ENCODE measurements around the gene SUGCT. TPM values are rescaled to one million over a fixed set of nuclear protein-coding genes. Genes with fewer than 3 reads are reported as not detected.
"Not testable (repeated sequence)": the region's sequence is repeated elsewhere in the genome, so short reads cannot be mapped to it uniquely, and the experiment has no call there.

Gene SUGCT
- total RNA-seq, 2 experiments from 2014 or later: 0.44 to 0.57 TPM

DNA sequence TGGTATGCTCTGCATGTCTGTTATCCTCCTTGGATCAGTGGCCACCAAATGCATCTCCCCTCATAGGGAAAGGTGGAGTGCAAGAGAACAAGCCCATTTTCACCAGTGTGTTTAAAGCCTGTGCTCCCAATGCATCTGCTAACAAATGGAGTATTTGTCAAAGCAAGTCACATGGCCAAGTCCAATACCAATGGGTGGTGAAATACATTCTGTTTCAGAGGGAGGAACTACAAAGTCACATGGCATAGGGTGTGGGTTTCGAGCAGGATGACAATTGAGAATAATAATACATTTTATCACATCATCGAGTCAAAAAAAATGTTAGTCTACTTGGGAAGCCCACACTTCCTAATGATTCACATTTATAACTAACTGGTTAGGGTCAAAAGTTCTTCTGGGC lies 62.7 kb downstream of the SUGCT start:
- Mint-ChIP-seq H3K36me3 (no peaks in the 10 kb centered on the region), H3K27me3 (peaks cover 3% of the 10 kb centered on the region)

DNA sequence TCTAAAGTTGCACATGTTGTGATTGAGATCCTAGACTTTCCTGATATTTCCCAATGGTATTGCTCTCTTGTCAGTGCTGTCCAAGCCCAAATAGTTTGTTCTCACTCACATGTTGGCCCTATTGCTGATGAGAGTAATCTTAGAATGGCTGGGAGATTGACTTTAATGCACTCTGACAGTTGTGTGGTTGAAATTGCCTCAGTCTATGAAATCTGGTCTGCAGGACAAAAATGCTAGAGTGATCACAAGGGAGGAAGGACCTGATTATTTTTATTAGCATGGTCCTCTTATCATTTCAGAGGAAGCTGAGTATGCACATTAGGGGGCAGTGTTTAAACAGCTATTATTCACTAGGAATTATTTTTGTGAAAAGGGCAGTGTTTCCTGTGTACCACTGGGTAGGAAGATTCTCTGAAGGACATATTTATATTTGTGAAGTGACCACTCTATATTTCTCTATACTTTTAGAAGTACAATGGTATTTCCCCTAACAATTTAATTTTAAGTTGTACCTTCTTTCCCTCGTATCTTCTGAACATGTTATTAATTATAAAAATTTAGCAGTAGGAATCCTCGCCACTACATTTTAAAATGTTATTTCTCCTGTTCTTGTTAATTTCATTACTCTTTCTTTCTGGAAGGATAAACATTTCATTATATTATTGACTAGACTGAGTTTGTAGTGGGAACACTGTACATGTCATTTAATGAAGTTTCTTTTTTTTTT lies 64.4 kb downstream of the SUGCT start:
- Mint-ChIP-seq H3K4me3 (no peak overlapping the region), H3K27me3 (peaks cover 3% of the 10 kb centered on the region), H3K9me3 (no peaks in the 10 kb centered on the region), H3K36me3 (no peaks in the 10 kb centered on the region), H3K4me1 (no peaks in the 10 kb centered on the region), H3K27ac (no peak overlapping the region)
- no peak for ATAC-seq (ENCODE audit: low read depth)
- no peak for DNase-seq
- POLR2A ChIA-PET: no interaction called here

More for the DNA sequence above, 62.7 kb downstream of the SUGCT start:
- ATAC-seq (ENCODE audit: low read depth) (no peak), DNase-seq (no peak)
- Mint-ChIP-seq H3K4me3 (no peak overlapping the region), H3K4me1 (no peaks in the 10 kb centered on the region), H3K27ac (no peak overlapping the region), H3K9me3 (no peaks in the 10 kb centered on the region)
- POLR2A ChIA-PET: no interaction called here

DNA sequence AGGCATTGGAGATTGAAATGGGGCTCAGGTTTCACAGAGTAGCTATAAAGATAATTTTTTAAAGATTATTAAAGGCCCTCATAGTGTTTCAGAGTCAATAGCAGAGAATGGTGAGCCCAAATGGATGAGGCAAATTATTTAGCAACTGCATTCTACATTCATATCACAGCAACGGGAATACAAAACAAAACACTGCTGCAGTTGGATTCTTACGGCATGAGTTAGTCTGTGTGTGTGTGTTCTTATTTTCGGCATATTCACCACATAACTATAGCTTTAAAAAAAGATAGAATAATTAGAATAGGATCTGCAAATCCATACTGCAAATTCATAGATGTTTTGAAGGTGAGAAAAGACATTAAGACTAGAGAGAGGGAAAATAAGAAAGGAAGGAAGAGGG lies 66.0 kb downstream of the SUGCT start:
- Mint-ChIP-seq H3K4me3 (no peak overlapping the region), H3K4me1 (no peaks in the 10 kb centered on the region), H3K27me3 (peaks cover 3% of the 10 kb centered on the region), H3K9me3 (no peaks in the 10 kb centered on the region), H3K27ac (no peak overlapping the region), H3K36me3 (no peaks in the 10 kb centered on the region)
- POLR2A ChIA-PET: no interaction called here
- ATAC-seq (ENCODE audit: low read depth): no peak
- no peak for DNase-seq

DNA sequence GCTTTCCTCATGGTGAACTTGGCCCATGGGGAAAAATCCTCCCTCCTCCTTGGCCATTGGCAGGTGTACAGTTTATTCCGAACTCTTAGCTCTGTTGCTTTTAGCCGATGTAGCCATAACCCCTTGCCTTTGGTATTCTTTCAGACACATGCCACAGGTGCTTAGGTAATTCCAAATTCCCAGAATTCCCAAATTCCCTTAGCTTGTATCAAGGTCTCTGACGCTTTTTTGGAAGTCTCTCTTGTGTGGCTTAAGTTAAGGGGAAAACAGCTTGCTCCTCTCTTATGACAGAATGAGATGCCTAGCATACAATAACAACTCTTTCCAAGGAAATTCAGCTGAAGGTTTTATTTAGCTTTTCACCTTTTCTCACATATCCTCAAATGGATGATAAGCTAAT lies 68.0 kb downstream of the SUGCT start:
- no peak overlapping the region for H3K4me3 Mint-ChIP-seq
- DNase-seq (no peak), ATAC-seq (ENCODE audit: low read depth) (no peak)
- no peaks in the 10 kb centered on the region for H3K9me3 Mint-ChIP-seq
- H3K27ac Mint-ChIP-seq: no peak overlapping the region
- no peaks in the 10 kb centered on the region for H3K36me3 Mint-ChIP-seq
- POLR2A ChIA-PET: no interaction called here
- H3K4me1 Mint-ChIP-seq: no peaks in the 10 kb centered on the region
- H3K27me3 Mint-ChIP-seq: peaks cover 3% of the 10 kb centered on the region

DNA sequence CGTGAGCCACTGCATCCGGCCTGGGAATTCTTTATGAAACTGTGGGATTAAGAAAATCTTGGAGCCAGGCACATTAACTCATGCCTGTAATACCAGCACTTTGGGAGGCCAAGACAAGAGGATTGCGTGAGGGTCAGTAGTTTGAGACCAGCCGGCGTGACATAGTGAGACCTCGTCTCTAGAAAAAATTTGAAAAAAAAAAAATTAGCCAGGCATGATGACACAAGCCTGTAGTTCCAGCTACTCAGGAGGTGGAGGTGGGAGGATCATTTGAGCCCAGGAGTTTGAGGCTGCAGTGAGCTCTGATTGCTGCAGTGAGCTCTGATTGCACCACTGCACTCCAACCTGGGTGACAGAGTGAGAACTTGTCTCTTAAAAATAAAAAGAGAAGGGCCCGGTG lies 69.8 kb downstream of the SUGCT start:
- POLR2A ChIA-PET: no interaction called here
- Mint-ChIP-seq H3K27me3 (peaks cover 3% of the 10 kb centered on the region), H3K4me3 (no peak overlapping the region), H3K9me3 (no peaks in the 10 kb centered on the region), H3K4me1 (no peaks in the 10 kb centered on the region), H3K36me3 (no peaks in the 10 kb centered on the region), H3K27ac (no peak overlapping the region)
- no peak for DNase-seq
- no peak for ATAC-seq (ENCODE audit: low read depth)

DNA sequence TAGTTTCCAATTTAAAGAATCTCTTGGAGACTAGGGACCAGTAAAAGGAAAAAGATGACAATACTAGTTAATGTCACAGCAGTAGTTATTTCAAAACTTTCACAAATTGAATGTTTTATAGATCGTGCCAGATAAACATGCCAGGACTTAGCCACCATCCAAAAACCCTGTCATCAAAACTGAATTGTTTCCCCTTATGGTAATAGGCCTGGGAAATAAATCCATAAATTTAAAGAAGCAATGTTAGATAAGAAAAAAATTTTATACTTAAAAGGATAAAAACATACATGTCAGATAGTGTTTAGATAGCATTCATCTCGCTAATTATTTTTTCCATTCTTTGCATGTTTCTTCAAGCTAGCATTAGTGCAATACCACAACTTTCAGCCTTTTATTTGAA lies 71.2 kb downstream of the SUGCT start:
- Mint-ChIP-seq H3K4me1 (no peaks in the 10 kb centered on the region), H3K27me3 (peaks cover 3% of the 10 kb centered on the region), H3K36me3 (no peaks in the 10 kb centered on the region), H3K9me3 (no peaks in the 10 kb centered on the region), H3K27ac (no peak overlapping the region), H3K4me3 (no peak overlapping the region)
- ATAC-seq (ENCODE audit: low read depth) (no peak), DNase-seq (no peak)
- POLR2A ChIA-PET: no interaction called here

DNA sequence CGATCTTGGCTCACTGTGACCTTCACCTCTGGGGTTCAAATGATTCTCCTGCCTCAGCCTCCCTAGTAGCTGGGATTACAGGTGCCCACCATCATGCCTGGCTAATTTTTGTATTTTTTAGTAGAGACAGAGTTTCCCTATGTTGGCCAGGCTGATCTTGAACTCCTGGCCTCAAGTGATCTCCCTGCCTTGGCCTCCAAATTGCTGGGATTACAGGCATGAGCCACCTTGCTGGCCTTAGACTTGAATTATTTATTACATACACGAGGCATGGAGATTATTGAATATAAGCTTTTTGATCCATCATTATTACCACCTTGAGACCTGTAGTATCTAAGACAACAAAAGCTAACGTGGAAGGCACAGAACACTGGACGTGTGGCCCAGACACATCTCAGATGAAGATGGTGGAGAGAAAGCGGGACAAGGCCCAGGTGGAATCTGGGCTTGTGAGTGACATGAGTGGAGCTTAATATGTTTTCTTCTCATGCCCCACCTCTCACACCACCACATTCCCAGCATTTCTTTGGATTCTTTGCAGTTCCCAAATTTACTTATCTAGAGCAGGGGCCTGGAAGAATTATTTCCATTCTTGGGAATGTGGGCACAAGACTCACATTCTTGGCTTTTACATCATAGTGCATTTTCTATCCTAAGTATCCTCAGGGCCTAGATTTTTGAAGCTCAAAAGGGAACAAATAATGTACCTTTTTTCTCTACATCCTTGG lies 76.6 kb downstream of the SUGCT start:
- Mint-ChIP-seq H3K36me3 (no peaks in the 10 kb centered on the region), H3K4me3 (no peak overlapping the region), H3K9me3 (no peaks in the 10 kb centered on the region), H3K4me1 (no peaks in the 10 kb centered on the region), H3K27ac (no peak overlapping the region), H3K27me3 (no peaks in the 10 kb centered on the region)
- DNase-seq (no peak), ATAC-seq (ENCODE audit: low read depth) (no peak)
- POLR2A ChIA-PET: no interaction called here

DNA sequence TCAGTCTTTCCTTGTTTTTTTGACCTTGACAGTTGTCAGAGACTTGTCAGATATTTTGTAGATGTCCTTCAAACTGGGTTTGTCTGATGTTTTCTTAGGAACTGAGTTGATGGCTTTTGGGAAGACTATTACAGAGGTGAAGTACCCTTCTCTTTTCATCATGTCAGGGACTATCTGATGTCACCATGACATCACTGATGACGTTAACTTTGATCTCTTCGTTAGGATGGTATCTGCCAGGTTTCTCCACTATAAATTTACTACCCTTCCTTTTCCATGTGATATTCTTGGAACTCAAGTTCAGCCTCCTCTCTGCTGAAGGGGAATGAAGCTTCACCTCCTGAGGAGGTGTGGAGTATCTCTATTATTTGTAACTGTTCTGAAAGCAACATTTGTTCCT lies 78.5 kb downstream of the SUGCT start:
- no peak for DNase-seq

DNA sequence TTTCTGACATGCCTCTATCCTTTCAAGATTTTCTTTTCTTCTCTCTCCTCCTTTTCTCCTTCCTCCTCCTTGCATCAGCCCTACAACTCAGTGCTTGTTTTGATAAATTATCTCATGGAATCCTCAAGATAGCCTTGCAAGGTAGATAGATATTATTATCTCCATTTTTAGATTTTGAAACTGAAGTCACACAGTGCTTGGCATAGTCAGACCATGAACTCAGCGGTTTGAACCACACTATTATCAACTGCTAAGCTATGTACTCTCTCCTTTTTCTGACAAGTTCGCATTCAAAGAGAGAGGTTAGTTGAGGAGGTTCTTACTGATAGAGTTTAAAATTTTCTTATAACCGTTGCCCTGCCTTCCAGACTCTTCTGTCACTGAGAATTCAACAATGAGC lies 79.1 kb downstream of the SUGCT start:
- POLR2A ChIA-PET: no interaction called here
- Mint-ChIP-seq H3K4me1 (no peaks in the 10 kb centered on the region), H3K4me3 (no peak overlapping the region), H3K9me3 (no peaks in the 10 kb centered on the region), H3K27ac (no peak overlapping the region), H3K27me3 (no peaks in the 10 kb centered on the region), H3K36me3 (no peaks in the 10 kb centered on the region)
- ATAC-seq (ENCODE audit: low read depth): no peak
- no peak for DNase-seq

More for the DNA sequence above, 78.5 kb downstream of the SUGCT start:
- Mint-ChIP-seq H3K27me3 (no peaks in the 10 kb centered on the region), H3K27ac (no peak overlapping the region), H3K4me3 (no peak overlapping the region), H3K9me3 (no peaks in the 10 kb centered on the region), H3K4me1 (no peaks in the 10 kb centered on the region), H3K36me3 (no peaks in the 10 kb centered on the region)
- no peak for ATAC-seq (ENCODE audit: low read depth)
- POLR2A ChIA-PET: no interaction called here

DNA sequence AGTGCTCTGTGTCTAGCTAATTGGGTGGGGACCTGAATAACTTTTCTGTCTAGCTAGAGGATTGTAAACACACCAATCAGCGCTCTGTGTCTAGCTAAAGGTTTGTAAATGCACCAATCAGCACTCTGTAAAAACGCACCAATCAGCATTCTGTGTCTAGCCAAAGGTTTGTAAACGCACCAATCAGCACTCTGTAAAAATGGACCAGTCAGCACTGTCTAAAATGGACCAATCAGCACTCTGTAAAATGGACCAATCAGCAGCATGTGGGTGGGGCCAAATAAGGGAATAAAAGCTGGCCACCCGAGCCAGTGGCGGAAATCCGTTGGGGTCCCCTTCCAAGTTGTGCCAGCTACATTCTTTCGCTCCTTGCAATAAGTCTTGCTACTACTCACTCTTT lies 83.8 kb downstream of the SUGCT start:
- H3K4me1 Mint-ChIP-seq; H3K9me3 Mint-ChIP-seq; H3K27ac Mint-ChIP-seq; POLR2A ChIA-PET; DNase-seq; H3K27me3 Mint-ChIP-seq; H3K36me3 Mint-ChIP-seq; ATAC-seq (ENCODE audit: low read depth); H3K4me3 Mint-ChIP-seq: not testable (repeated sequence)

DNA sequence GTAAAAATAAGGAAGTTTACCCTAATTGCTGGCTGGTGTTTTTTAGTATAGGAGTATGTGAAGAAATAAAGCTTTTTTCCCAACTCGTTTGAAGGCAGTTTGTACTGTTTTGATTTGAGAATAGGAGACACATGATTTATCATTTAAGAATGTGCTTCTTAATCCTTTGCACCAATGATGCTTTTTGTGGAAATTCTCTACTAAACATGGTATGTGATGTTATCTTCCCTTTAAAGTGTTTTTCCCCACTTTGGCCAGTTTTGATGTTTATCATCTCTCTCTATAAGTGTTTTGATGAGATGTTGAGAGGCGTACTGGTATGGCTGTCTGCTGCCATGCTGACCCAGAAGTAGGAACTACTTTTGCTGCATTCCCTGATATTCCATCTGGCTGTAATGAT lies 85.1 kb downstream of the SUGCT start:
- no peaks in the 10 kb centered on the region for H3K4me1 Mint-ChIP-seq
- no peak overlapping the region for H3K27ac Mint-ChIP-seq
- H3K4me3 Mint-ChIP-seq: no peak overlapping the region
- POLR2A ChIA-PET: no interaction called here
- no peaks in the 10 kb centered on the region for H3K9me3 Mint-ChIP-seq
- DNase-seq (no peak), ATAC-seq (ENCODE audit: low read depth) (no peak)
- H3K27me3 Mint-ChIP-seq: no peaks in the 10 kb centered on the region
- no peaks in the 10 kb centered on the region for H3K36me3 Mint-ChIP-seq

DNA sequence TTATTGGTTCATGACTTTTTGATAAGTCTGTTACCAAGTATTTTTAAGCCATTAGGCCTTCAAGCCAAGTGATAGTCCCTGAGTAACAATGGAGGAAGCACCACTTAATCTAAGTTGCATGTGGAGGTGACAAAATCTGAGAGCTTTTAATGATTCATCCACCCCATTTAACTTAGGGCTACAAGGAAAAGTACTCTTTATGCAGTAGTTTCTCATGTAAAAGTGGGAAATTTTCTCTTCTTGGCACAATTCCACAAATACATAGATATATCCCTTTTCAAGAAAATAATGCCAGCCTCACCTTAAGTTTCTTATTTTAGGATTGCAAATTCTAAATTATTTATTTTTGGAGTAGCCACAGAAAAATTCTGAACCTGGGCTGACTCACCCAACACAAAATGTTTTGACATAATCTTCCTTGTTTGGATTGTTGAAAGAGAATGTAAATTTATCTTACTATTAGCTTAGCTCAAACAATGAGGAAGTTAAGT lies 85.7 kb downstream of the SUGCT start:
- no peaks in the 10 kb centered on the region for H3K4me1 Mint-ChIP-seq
- no peak overlapping the region for H3K4me3 Mint-ChIP-seq
- no peak overlapping the region for H3K27ac Mint-ChIP-seq
- H3K9me3 Mint-ChIP-seq: no peaks in the 10 kb centered on the region
- H3K36me3 Mint-ChIP-seq: no peaks in the 10 kb centered on the region
- no peak for ATAC-seq (ENCODE audit: low read depth)
- no peaks in the 10 kb centered on the region for H3K27me3 Mint-ChIP-seq
- POLR2A ChIA-PET: no interaction called here
- no peak for DNase-seq

DNA sequence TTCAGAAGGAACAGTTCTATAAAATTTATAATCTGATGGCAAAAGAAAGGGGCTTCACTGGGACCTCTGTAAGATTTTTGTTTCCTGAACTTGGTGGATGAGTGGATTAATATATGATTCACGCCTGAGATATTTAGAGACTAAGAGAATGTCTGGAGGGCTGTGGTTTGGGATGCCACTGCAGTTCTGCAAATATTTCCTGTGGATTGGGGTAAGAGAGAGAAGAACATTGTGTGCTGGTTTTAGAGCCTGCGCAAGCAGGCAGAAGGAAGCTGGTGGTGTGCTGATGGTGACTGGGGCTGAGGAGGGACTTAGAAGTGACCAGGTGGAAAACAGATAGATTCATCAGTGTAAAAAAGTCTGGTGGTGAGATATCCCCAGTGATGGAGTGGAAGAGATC lies 87.0 kb downstream of the SUGCT start:
- DNase-seq (no peak), ATAC-seq (ENCODE audit: low read depth) (no peak)
- Mint-ChIP-seq H3K4me3 (no peak overlapping the region), H3K27me3 (no peaks in the 10 kb centered on the region), H3K36me3 (no peaks in the 10 kb centered on the region), H3K27ac (no peak overlapping the region), H3K4me1 (no peaks in the 10 kb centered on the region), H3K9me3 (no peaks in the 10 kb centered on the region)
- POLR2A ChIA-PET: no interaction called here

DNA sequence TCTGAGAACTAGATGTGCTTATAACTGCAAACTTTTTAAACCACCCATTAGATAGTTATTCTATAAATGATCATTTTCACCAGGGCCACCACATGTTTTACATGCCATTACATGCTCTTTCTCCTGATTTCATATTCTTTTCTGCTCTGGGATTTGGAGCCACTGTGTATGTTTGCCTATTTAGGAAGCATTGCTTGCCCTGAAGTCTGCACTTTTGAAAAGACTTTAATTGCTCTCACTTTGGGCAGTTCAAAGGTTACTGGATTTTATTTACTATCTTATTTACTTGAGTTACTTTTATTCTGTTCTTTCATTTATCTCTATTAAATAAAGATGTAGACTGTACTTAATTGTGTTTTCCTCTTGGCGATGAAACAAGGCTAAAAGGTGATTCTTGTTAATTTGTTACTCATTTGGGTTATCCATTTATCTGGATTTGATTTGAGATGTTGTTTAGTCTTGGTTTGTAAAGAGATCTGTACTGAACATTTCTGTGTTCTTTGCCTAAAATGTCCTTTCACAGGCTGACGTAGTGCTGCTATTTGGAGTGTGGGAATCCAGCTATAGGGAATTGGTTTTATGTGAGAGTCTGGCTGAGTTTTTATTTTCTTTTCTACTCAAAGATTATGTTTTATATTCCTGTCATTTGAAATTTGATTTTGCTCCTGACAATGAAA lies 88.8 kb downstream of the SUGCT start:
- Mint-ChIP-seq H3K9me3 (no peaks in the 10 kb centered on the region), H3K27ac (no peak overlapping the region), H3K27me3 (no peaks in the 10 kb centered on the region), H3K4me3 (no peak overlapping the region), H3K4me1 (no peaks in the 10 kb centered on the region), H3K36me3 (no peaks in the 10 kb centered on the region)
- POLR2A ChIA-PET: no interaction called here
- ATAC-seq (ENCODE audit: low read depth): no peak
- no peak for DNase-seq

All from activated naive CD8-positive, alpha-beta T cell treated with anti-CD3 and anti-CD28 coated beads, Interleukin-2, amount 10 ng/mL, durations not matched to agents 7 days and 5 days (primary cell).